K562 (cell line): Measurements from ENCODE around the gene S100P. TPM values are rescaled to one million over a fixed set of nuclear protein-coding genes. Genes with fewer than 3 reads are reported as not detected.

Experiments used
- CBX1 ChIP-seq: sonication (generic); IDR thresholded peaks from 2 replicates; pipeline ENCODE4 v1.6.1; 2016; ENCODE audit warnings: antibody characterized with exemption, low read depth, mild to moderate bottlenecking
- ELF4 ChIP-seq: fragments of 450-650 bp; formaldehyde crosslinking; IDR thresholded peaks from 2 replicates; pipeline ENCODE4 v1.4.0; 2022; ENCODE audit warnings: missing genetic modification characterization
- ETV5 ChIP-seq: sonication (generic); formaldehyde crosslinking; IDR thresholded peaks from 2 replicates; pipeline ENCODE4 v1.4.0; 2020; ENCODE audit warnings: low read depth, mild to moderate bottlenecking, missing genetic modification reagents
- FOXK1 ChIP-seq: sonication (generic); formaldehyde crosslinking; IDR thresholded peaks from 2 replicates; pipeline ENCODE4 v1.8.0; 2022; ENCODE audit warnings: missing genetic modification reagents, mild to moderate bottlenecking, borderline replicate concordance
- HLTF ChIP-seq: fragments of 450-650 bp; IDR thresholded peaks from 2 replicates; pipeline ENCODE4 v1.6.1; 2016
- HSF4 ChIP-seq: fragments of 250-450 bp; sonication (Bioruptor Pico); IDR thresholded peaks from 2 replicates; pipeline ENCODE4 v2.1.2; 2022; ENCODE audit warnings: mild to moderate bottlenecking, moderate library complexity, borderline replicate concordance
- MECOM ChIP-seq: fragments of 250-450 bp; sonication (Bioruptor Pico); IDR thresholded peaks from 2 replicates; pipeline ENCODE4 v1.8.0; 2022; ENCODE audit warnings: inconsistent platforms
- NR2C2 ChIP-seq, 2 experiments: fragments of 200-800 bp in 1 of 2; sonication (Bioruptor generic) in 1 of 2; sonication (generic) in 1 of 2; formaldehyde crosslinking in 1 of 2; IDR thresholded peaks; 2 replicates each; pipeline versions ENCODE4 v1.6.1 to v1.8.0; 2016 to 2022; ENCODE audit warnings: mild to moderate bottlenecking in 1 of 2, missing compliant biosample characterization in 1 of 2, missing genetic modification characterization in 1 of 2, missing genetic modification reagents in 1 of 2
- POLR2G ChIP-seq: fragments of 200-400 bp; formaldehyde crosslinking; IDR thresholded peaks from 2 replicates; pipeline ENCODE4 v1.6.1; 2017; ENCODE audit warnings: low read depth, mild to moderate bottlenecking, antibody characterized with exemption, low read length, moderate library complexity
- PPARD ChIP-seq: fragments of 250-450 bp; sonication (Bioruptor Pico); IDR thresholded peaks from 2 replicates; pipeline ENCODE4 v1.8.0; 2022; ENCODE audit warnings: inconsistent platforms, mild to moderate bottlenecking, moderate library complexity
- SMARCC2 ChIP-seq: fragments of 450-650 bp; IDR thresholded peaks from 2 replicates; pipeline ENCODE4 v1.6.1; 2017; ENCODE audit warnings: antibody characterized with exemption, moderate library complexity, mild to moderate bottlenecking, low read depth
- WHSC1 ChIP-seq: IDR thresholded peaks from one replicate; pipeline ENCODE4 v1.6.1; 2012; ENCODE audit warnings: low read length, control low read depth, inconsistent platforms
- ZNF146 ChIP-seq: IDR thresholded peaks from one replicate; pipeline ENCODE4 v1.6.1; 2018; ENCODE audit warnings: missing compliant biosample characterization; ENCODE audit not compliant: unreplicated experiment
- ZNF274 ChIP-seq: IDR thresholded peaks from 2 replicates; pipeline ENCODE4 v1.6.1; 2011; ENCODE audit warnings: low read depth, mild to moderate bottlenecking, low read length, moderate library complexity, borderline replicate concordance
- ZNF696 ChIP-seq: fragments of 250-450 bp; sonication (Bioruptor Pico); conservative IDR thresholded peaks from 2 replicates; pipeline ENCODE4 v1.4.0; 2020; ENCODE audit warnings: mild to moderate bottlenecking, moderate library complexity
- polyA plus RNA-seq, 8 experiments: library from polyadenylated mRNA; depleted of rRNA in 4 of 8; stranded (reverse) in 5 of 8; unstranded in 3 of 8; fragments of >200 nt; fragmentation: Nextera tagmentation in 2 of 8; fragmentation: Illumina TruSeq in 1 of 8; extraction: Ambion mirVana in 2 of 8; extraction: Trizol in 1 of 8; gene quantifications; 2 replicates each; pipeline versions ENCODE4 v1.2.1 to v1.2.3, GENCODE V29; 2011 to 2014; ENCODE audit warnings: inconsistent platforms in 1 of 8, missing spikeins in 1 of 8
- total RNA-seq, 7 experiments: library from RNA; depleted of rRNA in 6 of 7; stranded (reverse); fragments of >200 nt in 6 of 7; fragmentation: Illumina TruSeq in 2 of 7; extraction: Trizol in 2 of 7; gene quantifications; 2 replicates each; pipeline versions ENCODE4 v1.2.1 to v1.2.3, GENCODE V29; 2011 to 2021; ENCODE audit warnings: low replicate concordance in 1 of 7
- TF ChIP-seq, protein P1 (sequence below): fragments of 250-450 bp; sonication (Bioruptor Pico); IDR thresholded peaks from 2 replicates; pipeline ENCODE4 v1.4.0; 2020; ENCODE audit warnings: mild to moderate bottlenecking
- TF ChIP-seq, protein P2 (sequence below): fragments of 250-450 bp; sonication (Bioruptor Pico); IDR thresholded peaks from 2 replicates; pipeline ENCODE4 v1.8.0; 2022; ENCODE audit warnings: moderate library complexity, mild to moderate bottlenecking, inconsistent platforms
- TF ChIP-seq, protein P3 (sequence below): sonication (generic); formaldehyde crosslinking; IDR thresholded peaks from 2 replicates; pipeline ENCODE4 v1.8.1; 2023; ENCODE audit warnings: missing genetic modification reagents, mild to moderate bottlenecking, borderline replicate concordance

Gene S100P
- total and polyA plus RNA-seq, 9 of the 15 experiments (the other 6 are each of a cell fraction or from before 2014, with no cell fraction given), result 4.1 to 23.8 (median 7.5) TPM

DNA sequence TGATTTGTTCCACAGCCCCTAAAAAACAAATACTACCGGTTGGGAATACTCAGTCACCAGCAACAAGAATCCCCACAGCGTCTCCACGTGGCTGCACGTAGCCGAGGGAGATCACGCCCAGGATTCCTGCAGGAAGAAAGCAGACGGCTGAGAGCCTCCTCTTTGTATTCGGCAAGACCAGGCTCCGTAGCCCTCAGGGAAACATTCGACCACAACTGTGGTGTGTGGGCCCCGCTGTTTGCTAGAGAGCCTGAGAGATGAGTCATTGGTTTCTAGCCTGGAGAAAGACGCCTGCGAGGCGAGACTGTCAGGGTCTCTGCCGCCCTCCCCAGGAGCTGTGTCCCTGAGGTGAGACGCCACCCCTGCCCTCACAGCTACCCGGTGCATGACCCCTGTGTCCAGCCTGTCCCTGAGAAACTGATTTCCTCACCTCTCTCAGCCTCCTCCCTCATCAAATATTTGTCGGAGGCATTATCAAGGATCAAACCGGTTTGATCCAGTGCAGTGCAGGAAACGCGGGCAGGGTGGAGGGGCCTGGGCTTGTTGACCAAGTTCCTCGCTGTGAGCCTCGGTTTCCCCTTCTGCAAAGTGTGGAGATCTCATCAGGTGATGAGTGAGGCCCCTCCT lies 4.7 kb upstream of the S100P start (continued):
- no peak; the same call in 1 of the 2 replicates for TF ChIP-seq ETV5 (CRISPR knock-in tag)
- TF ChIP-seq CBX1, result peak; percentile 67
- TF ChIP-seq FOXK1, result no peak
- no peak for TF ChIP-seq MECOM (CRISPR knock-in tag)
- 0 out of 2 replicates have a peak, but pooled peaks have one; percentile 15 for TF ChIP-seq ELF4 (CRISPR knock-in tag)
- peak; percentile 20; the same call in 1 of the 2 replicates for TF ChIP-seq SMARCC2
- TF ChIP-seq HLTF, result no peak
- no peak for TF ChIP-seq PPARD (CRISPR knock-in tag)
- TF ChIP-seq ZNF146, result no peak
- no peak for TF ChIP-seq WHSC1
- TF ChIP-seq, protein P1, sequence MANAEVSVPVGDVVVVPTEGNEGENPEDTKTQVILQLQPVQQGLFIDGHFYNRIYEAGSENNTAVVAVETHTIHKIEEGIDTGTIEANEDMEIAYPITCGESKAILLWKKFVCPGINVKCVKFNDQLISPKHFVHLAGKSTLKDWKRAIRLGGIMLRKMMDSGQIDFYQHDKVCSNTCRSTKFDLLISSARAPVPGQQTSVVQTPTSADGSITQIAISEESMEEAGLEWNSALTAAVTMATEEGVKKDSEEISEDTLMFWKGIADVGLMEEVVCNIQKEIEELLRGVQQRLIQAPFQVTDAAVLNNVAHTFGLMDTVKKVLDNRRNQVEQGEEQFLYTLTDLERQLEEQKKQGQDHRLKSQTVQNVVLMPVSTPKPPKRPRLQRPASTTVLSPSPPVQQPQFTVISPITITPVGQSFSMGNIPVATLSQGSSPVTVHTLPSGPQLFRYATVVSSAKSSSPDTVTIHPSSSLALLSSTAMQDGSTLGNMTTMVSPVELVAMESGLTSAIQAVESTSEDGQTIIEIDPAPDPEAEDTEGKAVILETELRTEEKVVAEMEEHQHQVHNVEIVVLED (CRISPR knock-in tag), result no peak
- no peak for TF ChIP-seq NR2C2 (CRISPR knock-in tag; IDR thresholded peaks at IDR 0.05)
- peak; percentile 52 for TF ChIP-seq NR2C2 (tag; IDR thresholded peaks at IDR 0.05)
- TF ChIP-seq, protein P2, sequence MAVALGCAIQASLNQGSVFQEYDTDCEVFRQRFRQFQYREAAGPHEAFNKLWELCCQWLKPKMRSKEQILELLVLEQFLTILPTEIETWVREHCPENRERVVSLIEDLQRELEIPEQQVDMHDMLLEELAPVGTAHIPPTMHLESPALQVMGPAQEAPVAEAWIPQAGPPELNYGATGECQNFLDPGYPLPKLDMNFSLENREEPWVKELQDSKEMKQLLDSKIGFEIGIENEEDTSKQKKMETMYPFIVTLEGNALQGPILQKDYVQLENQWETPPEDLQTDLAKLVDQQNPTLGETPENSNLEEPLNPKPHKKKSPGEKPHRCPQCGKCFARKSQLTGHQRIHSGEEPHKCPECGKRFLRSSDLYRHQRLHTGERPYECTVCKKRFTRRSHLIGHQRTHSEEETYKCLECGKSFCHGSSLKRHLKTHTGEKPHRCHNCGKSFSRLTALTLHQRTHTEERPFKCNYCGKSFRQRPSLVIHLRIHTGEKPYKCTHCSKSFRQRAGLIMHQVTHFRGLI (CRISPR knock-in tag), result no peak
- no peak for TF ChIP-seq HSF4 (CRISPR knock-in tag)
- peak; percentile 62 for TF ChIP-seq POLR2G
- TF ChIP-seq, protein P3, sequence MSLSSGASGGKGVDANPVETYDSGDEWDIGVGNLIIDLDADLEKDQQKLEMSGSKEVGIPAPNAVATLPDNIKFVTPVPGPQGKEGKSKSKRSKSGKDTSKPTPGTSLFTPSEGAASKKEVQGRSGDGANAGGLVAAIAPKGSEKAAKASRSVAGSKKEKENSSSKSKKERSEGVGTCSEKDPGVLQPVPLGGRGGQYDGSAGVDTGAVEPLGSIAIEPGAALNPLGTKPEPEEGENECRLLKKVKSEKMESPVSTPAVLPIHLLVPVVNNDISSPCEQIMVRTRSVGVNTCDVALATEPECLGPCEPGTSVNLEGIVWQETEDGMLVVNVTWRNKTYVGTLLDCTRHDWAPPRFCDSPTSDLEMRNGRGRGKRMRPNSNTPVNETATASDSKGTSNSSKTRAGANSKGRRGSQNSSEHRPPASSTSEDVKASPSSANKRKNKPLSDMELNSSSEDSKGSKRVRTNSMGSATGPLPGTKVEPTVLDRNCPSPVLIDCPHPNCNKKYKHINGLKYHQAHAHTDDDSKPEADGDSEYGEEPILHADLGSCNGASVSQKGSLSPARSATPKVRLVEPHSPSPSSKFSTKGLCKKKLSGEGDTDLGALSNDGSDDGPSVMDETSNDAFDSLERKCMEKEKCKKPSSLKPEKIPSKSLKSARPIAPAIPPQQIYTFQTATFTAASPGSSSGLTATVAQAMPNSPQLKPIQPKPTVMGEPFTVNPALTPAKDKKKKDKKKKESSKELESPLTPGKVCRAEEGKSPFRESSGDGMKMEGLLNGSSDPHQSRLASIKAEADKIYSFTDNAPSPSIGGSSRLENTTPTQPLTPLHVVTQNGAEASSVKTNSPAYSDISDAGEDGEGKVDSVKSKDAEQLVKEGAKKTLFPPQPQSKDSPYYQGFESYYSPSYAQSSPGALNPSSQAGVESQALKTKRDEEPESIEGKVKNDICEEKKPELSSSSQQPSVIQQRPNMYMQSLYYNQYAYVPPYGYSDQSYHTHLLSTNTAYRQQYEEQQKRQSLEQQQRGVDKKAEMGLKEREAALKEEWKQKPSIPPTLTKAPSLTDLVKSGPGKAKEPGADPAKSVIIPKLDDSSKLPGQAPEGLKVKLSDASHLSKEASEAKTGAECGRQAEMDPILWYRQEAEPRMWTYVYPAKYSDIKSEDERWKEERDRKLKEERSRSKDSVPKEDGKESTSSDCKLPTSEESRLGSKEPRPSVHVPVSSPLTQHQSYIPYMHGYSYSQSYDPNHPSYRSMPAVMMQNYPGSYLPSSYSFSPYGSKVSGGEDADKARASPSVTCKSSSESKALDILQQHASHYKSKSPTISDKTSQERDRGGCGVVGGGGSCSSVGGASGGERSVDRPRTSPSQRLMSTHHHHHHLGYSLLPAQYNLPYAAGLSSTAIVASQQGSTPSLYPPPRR, result no peak
- TF ChIP-seq ZNF274, result no peak
- no peak for TF ChIP-seq ZNF696
